GM18951 (cell line): ENCODE measurements around the gene TMEM107.
A peak's percentile ranks its signal among the peaks of the same experiment; 100 is the strongest.
"Not testable (repeated sequence)": the region's sequence is repeated elsewhere in the genome, so short reads cannot be mapped to it uniquely, and the experiment has no call there.

Source experiments
- POLR2A ChIP-seq: IDR thresholded peaks from 4 replicates; pipeline ENCODE4 v1.6.1; 2011; ENCODE audit warnings: mild to moderate bottlenecking; ENCODE audit not compliant: insufficient read length, insufficient read depth; ENCODE audit errors: extremely low read depth
- in situ Hi-C: fragments of 300-500 bp; cut with MboI; formaldehyde crosslinking; loops from one replicate; pipeline ENCODE4 v1.12.0; 2022; ENCODE audit warnings: low sequenced_read_pairs, mixed read lengths, inconsistent platforms; ENCODE audit not compliant: unreplicated experiment

Gene TMEM107

DNA sequence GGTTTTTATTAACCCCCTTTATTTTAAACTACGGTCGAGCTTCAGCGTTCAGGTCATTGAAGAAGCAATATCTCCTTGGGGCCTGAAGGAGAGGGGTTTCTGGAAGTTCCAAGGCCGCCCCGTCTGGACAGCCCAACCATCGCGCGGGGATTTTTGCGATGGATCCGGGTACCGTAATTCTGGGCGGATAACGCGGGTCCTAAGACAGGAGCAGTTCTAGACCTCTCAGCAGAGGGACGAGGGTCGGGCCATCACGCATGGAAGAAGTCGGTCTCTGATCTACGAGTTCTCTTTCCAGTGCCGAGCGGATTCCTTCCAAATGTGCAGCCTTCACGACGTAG, 10.2 kb upstream of the TMEM107 start:
- in situ Hi-C loops, result no loop called here
- TF ChIP-seq POLR2A, result no peak

DNA sequence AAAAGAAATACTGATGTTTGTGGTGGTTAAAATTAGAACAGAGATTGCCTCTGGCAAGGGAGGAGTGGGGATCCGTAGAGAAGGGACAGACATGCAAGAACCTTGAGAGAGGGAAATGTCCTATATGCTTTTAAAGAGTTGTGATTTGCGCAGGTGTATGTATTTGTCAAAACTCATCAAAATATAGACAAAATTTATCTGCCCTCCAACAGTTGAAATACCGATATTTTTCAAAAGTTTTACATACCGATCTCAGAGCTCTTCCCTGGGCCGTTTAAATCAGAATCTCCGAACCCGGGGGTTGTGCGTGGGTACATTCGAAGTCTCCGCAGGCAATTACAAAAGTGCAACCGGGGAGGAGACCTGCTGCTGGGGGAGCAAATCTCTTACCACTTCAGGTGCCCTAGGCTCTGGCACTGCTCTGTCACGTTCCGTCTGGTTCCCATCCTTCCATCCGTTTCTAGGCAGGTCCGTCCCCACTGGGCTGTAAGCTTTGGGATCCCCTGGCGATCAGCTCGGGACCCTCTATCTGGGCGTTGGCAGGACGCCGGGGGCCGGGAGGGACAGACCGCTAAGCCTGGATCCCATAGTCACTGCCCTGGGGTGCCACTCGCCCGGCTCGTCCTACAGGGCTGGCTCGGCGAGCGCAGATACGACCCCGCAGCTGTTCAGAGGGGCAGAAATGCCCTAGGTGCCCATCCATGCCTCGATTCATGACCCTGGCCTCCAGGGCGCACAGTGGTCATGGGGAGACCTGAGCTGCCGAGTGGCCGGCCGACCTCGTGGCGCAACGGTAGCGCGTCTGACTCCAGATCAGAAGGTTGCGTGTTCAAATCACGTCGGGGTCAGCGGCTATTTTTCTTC, 9.6 kb upstream of the TMEM107 start:
- TF ChIP-seq POLR2A, result peak; percentile 16
- in situ Hi-C loops, result no loop called here

DNA sequence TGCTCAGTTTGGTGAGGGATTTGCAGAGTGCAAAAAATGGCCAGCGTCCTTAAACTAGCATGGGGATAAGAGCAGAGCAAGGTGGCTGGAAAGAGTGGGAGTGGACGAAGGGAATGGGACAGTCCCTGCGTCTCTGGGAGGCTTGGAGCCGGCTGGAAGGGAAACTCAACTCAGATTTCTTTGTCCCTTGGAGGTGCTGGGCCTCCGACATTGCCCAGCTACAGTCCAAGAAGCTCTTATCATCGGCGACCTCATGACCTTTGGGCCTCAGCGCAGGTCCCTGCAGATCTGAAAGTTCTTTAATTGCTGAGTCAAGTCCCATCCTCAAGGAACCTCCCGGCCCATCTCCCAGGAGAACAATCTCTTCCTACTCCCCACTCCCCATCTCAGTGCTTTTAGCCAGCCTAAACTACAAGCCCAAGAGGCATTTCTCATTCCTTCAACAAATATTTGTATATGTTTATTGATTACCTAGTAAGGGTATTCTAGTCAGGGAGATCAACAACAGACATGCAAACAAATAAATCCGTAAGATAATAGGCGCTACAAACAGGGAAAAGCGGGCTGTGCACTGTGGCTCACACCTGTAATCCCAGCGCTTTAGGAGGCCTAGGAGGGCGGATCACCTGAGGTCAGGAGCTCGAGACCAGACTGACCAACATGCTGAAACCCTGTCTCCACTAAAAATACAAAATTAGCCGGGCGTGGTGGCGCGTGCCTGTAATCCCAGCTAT, 985 bp upstream of the TMEM107 start:
- TF ChIP-seq POLR2A, result no peak
- in situ Hi-C loops, result no loop called here

DNA sequence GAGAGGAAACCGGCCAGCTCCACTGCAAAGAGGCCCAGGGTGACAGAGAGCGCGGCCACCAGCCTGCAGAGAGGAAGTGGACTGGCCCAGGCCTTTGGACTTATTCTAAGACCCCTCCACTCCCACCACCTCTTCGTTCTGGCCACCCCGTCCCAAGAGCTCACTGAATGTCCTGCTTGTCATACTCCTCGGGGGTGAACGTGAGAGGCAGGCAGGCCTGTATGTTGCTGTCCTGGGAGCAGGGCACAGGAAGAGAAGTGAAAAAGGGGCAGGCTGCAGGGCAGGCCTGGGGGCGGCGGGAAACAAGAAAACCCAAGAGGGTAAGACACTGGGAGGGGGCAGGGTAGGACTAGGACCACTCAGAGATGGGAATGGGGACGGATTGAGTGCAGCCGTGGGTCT, 384 bp downstream of the TMEM107 start:
- no peak for TF ChIP-seq POLR2A
- in situ Hi-C loops, result no loop called here

DNA sequence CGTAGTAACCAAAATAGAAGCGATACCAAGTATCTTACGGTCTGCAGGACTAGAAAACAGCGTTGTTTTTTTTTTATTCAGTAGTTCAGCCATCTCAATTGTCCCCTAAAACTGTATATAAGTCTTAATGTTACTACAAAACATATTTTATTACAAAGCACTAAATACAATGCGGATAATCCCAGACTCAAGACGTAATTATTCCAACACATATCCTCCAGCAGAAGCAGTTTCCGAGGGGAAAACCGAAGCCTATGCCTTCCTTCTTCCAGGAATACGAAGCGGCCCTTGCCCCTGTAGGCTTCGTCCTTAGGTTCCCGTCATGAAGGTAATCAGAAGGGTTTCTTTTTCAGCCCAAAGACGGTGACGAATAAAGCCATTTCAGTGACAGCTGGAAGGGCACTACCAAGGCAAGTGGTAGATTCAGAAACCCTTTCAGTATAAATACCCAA, 2.3 kb downstream of the TMEM107 start:
- in situ Hi-C loops, result no loop called here

DNA sequence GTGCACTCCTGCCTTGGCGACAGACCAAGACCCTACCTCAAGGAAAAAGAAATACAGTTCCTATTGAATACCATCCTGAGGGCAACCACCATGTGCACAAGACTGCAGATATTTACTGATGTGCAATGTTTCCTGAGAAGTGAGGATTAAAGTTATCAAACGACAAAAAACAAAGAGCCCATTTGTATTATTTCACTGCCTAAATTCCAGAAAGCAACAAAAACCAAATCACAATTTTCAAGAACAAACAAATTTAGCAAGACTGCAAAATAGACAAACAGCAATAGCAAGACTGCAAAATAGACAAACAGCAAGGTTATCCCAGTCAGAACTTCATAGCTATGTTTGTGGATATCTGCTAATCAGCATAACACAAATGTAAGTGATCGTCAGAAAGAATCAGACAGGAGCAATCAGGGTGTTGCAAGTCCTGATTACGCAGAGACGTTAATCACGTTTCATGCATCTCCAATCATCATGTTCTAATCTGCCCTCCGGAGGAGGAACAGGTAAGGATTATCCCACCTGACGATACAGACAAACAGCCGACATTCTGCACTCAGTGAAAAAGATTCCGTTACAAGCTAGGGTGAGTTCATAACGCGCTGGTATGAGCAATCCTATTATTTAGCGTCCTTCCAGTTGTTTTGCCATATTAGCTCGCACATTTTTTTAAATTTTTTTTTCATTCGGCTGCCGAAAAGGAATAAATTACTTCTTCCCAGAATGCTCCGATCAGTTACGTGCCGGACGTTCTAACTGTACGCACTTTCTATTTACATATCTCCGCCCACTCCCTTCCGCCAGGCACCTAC, 2.9 kb downstream of the TMEM107 start:
- in situ Hi-C loops, result no loop called here
- TF ChIP-seq POLR2A, result peak; percentile 100

More for the DNA sequence above, 2.3 kb downstream of the TMEM107 start:
- TF ChIP-seq POLR2A, result no peak

DNA sequence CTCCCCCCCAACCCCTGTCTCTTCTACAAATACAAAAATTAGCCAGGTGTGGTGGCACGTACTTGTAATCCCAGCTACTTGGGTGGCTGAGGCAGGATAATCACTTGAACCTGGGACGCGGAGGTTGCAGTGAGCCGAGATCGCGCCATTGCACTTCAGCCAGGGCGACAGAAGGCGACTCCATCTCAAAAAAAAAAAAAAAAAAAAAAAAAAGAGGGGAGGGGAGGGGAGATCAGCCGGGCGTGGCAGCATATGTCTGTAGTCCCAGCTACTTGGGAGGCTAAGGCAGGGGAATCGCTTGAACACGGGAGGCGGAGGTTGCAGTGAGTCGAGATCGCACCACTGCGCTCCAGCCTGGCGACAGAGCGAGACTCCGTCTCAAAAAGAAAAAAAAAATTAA, 6.0 kb downstream of the TMEM107 start:
- in situ Hi-C loops, result not testable (repeated sequence)

DNA sequence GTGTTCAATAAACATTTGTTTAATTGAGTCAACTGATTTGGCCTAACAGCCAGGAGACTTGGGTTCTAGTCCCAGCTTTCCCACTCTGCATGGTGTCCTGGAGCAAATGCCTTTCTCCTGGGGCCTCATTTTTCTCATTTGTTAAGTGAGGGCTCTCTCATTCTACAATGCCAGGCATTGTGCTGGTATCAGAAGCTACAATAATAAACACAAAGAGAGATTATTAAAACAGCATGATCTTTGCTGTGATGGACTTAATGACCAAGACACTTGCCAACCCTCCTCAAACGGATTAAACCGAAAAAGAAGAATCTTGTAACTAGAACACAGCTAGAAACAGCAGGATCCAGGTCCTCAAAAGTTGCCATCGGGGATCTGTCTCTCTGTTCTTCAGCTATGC, 8.7 kb downstream of the TMEM107 start:
- in situ Hi-C loops, result no loop called here

DNA sequence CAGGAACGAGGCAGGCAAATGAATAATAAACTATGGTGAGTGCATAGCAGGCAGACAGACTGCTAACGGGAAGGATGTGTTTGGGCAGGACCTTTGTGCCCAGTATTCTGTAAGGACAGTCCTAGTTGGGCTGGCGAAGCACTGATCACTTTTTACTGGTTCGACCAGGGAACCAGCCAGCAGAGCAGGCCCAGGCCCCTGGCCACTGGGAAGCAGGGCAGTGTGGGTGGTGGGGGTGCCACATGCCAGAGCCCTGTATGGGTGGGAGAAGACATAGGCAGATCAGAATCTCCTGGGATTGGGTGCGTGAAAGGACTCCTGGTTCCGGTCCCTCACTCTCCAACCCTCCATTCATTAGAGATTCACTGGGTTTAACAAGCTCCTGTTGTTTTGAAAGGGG, 9.4 kb downstream of the TMEM107 start:
- TF ChIP-seq POLR2A, result no peak
- in situ Hi-C loops, result no loop called here

More for the DNA sequence above, 8.7 kb downstream of the TMEM107 start:
- no peak for TF ChIP-seq POLR2A

DNA sequence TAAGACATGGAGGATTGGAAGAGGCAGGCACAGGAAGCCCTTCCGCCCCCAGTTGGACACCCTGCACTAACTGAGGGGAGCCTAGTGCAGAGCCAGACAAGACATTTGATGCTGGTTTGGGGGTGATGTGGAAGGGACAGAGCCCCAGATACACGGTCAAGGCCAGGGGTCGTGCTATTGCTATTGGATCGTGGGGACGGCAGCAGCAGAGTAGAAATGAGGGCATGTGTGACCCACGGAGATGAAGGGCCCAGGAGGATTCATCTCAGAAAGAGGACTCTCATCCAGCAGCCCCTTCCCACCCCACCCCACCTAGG, 11.4 kb downstream of the TMEM107 start:
- no peak for TF ChIP-seq POLR2A
- in situ Hi-C loops, result no loop called here

DNA sequence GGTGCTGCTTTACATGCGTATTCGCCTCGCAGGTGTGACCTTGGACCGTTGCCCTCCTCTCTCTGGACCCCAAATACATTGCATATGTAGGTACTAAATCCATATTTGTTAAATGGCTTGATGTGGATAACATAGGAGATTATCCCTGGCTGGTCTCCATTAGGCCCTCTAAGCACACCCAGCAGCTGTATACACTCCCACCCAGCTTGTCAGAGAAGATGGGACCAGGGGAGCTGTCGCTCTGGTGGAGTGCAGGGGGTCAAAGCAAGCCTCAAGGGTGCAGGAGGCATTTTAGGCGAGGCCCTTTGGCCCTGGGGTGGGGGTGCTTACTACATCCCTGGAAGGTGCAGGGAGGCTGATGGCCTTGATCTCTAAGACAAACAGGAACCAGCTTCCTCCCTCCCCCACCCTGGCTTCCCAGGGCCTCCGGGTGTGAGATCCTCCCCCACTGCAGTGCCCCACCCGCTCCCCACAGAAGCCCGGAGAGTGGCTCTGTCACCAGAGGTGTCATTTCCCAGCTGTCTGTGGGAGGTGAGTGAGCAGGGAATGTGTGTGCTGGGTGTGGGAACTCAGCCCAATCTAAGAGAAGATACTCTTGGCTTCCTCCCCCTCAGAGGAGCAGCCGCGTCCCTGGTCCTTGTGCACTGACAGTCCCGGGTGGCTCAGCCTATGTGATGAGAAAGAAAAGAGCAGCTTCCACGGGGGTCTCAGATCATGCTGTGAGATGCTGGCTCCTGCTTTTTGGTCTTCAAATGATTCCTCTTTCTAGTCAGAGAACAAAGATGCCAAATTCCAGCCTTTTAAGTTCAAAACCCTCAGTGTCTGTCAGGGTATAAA, 12.0 kb downstream of the TMEM107 start:
- in situ Hi-C loops, result no loop called here
- TF ChIP-seq POLR2A, result no peak

DNA sequence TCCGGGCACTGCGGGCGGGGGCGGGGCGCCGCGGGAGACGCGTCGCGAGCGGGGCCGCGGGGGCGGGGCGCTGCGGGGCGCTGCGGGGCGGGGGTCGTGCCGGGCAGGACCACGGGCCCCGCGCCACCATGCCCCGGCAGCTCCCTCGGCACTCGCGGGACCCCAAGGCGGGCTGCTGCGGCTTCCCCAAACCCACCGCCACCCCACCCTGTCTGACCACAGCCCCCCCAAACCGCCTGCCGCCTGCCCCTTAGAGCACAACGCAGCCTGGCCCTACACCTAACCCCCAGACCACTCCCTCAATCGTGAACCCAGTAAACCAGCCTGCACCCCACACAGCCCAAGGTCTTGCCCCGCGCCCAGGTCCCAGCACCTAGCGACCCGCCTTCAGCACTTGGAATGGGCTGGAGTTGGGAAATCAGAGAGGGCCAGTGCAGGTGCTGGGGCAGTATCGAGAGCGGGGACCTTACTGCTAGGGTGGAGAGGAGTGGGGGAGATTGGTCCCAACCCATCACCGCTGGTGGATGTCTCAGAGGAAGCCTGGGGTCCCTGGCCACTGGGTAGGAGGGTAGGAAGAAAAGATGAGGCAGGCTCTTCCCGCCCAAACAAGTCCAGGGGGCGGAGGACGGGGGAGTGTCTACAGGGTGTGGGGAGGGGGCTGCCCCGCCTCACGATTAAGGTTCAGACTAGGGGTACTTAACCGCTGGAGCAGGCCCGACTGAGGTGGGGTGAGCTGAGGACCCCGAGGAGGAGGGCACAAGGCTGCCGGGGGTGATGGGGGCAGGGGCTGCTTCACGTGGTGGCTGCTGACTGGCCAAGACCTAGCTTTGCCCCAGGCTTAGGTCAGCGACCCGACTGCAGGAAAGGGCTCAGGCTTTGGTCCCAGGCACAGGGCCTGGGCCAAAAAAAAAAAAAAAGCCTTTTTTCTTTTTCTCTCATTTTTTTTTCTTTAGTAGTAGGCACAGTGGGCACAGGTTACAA, 12.9 kb downstream of the TMEM107 start:
- TF ChIP-seq POLR2A, result no peak
- in situ Hi-C loops, result no loop called here
